CD4-positive, alpha-beta memory T cell (primary cell): ENCODE data around the gene SLC12A2. TPM values are rescaled to one million over a fixed set of nuclear protein-coding genes. Genes with fewer than 3 reads are reported as not detected.

ENCODE experiments used
- CTCF ChIA-PET: fragments of 350-600 bp; sonication (Branson Sonifier 250); formaldehyde crosslinking; loops from one replicate; lab custom pipeline; 2021; ENCODE audit warnings: inconsistent platforms; ENCODE audit not compliant: partially characterized antibody; lab: Charles Lee
- POLR2A ChIA-PET: fragments of 350-600 bp; sonication (Branson Sonifier 250); formaldehyde crosslinking; loops from one replicate; lab custom pipeline; 2021; ENCODE audit not compliant: partially characterized antibody; lab: Charles Lee
- DNase-seq, 5 donors: peaks; one replicate each; pipeline versions ENCODE4 v3.0.0 to v3.0.0-alpha.2; 2020 to 2022; ENCODE audit warnings: mixed read lengths in 1 of 5
- H3K27ac ChIP-seq: one replicate; pipeline ENCODE4 v1.7.0; 2013; ENCODE audit warnings: low read depth, low read length
- H3K27me3 ChIP-seq: 2 replicates; pipeline ENCODE4 v1.7.0; 2013; ENCODE audit warnings: mild to moderate bottlenecking, low read length, moderate library complexity; ENCODE audit not compliant: insufficient read depth
- H3K36me3 ChIP-seq: 2 replicates; pipeline ENCODE4 v1.7.0; 2013; ENCODE audit warnings: mild to moderate bottlenecking, low read length, moderate library complexity; ENCODE audit not compliant: insufficient read depth
- H3K4me1 ChIP-seq: 2 replicates; pipeline ENCODE4 v1.7.0; 2013; ENCODE audit warnings: mild to moderate bottlenecking, low read length, moderate library complexity; ENCODE audit not compliant: insufficient read depth
- H3K4me3 ChIP-seq, 2 donors: one replicate each; pipeline ENCODE4 v1.7.0; 2013; ENCODE audit warnings: low read length in 2 of 2, mild to moderate bottlenecking in 1 of 2
- H3K9me3 ChIP-seq, 2 donors: one replicate each; pipeline ENCODE4 v1.7.0; 2013; ENCODE audit warnings: low read length in 2 of 2, control low read depth in 1 of 2; ENCODE audit not compliant: control insufficient read depth in 1 of 2
- H3K27ac Mint-ChIP-seq, 7 donors: one replicate each; pipeline ENCODE4 v1.8.0; 2020 to 2021; ENCODE audit warnings: mixed read lengths in 7 of 7, mild to moderate bottlenecking in 6 of 7, inconsistent platforms in 3 of 7, moderate library complexity in 3 of 7
- H3K27me3 Mint-ChIP-seq, 2 donors: one replicate each; pipeline ENCODE4 v1.8.0; 2020 to 2021; ENCODE audit warnings: mixed read lengths in 2 of 2
- H3K36me3 Mint-ChIP-seq, 2 donors: one replicate each; pipeline ENCODE4 v1.8.0; 2020 to 2021; ENCODE audit warnings: mixed read lengths in 2 of 2, inconsistent platforms in 1 of 2, mild to moderate bottlenecking in 1 of 2
- H3K4me1 Mint-ChIP-seq, 4 donors: one replicate each; pipeline ENCODE4 v1.8.0; 2020 to 2021; ENCODE audit warnings: mixed read lengths in 4 of 4, mild to moderate bottlenecking in 1 of 4
- H3K4me3 Mint-ChIP-seq, 8 donors: one replicate each; pipeline ENCODE4 v1.8.0; 2020 to 2021; ENCODE audit warnings: mixed read lengths in 8 of 8, mild to moderate bottlenecking in 7 of 8, moderate library complexity in 6 of 8, inconsistent platforms in 3 of 8
- H3K9me3 Mint-ChIP-seq, 8 donors: one replicate each; pipeline ENCODE4 v1.8.0; 2020 to 2021; ENCODE audit warnings: mixed read lengths in 8 of 8, mild to moderate bottlenecking in 5 of 8, inconsistent platforms in 3 of 8, moderate library complexity in 1 of 8
- intact Hi-C: fragments of 100-400 bp; cut with micrococcal nuclease; formaldehyde crosslinking; loops from one replicate; pipeline ENCODE4 v1.15.1; 2023
- polyA plus RNA-seq, 2 donors: library from polyadenylated mRNA; unstranded; fragments of 300-500 nt; fragmentation: Illumina TruSeq; gene quantifications; one replicate each; pipeline ENCODE4 v1.2.3, GENCODE V29; 2021
- total RNA-seq, 2 experiments: library from RNA; stranded (reverse); gene quantifications; one replicate each; pipeline ENCODE4 v1.2.3, GENCODE V29; 2021

SLC12A2 gene
- total and polyA plus RNA-seq, 4 experiments from 2014 or later: 2.7 to 13.6 (median 10.1) TPM

- H3K4me1 Mint-ChIP-seq: peaks cover 0 to 4% (median 1%) of the 10 kb centered on the region in 4 donors
- H3K4me1 ChIP-seq: no peaks in the 10 kb centered on the region
- intact Hi-C loops: loop anchor here (5.0 kb wide), 2 partner anchors 629 to 924 kb away; no protein-coding TSS in a partner anchor
- peaks cover 0 to 2% (median 0%) of the 10 kb centered on the region in 8 donors for H3K9me3 Mint-ChIP-seq
- DNase-seq: peak; percentile 21 to 43 (median 33)
- ChIA-PET POLR2A (no interaction called here), CTCF (interaction anchor here (1.4 to 2.1 kb wide), 2 partner anchors 1552 to 1638 kb away, joined by 4 to 5 read pairs; no protein-coding TSS in a partner anchor)
- H3K9me3 ChIP-seq: no peaks in the 10 kb centered on the region
- H3K27me3 Mint-ChIP-seq: peaks cover 0 to 1% of the 10 kb centered on the region in 2 donors
- no peaks in the 10 kb centered on the region for H3K36me3 ChIP-seq
- H3K27me3 ChIP-seq: no peaks in the 10 kb centered on the region
- no peak overlapping the region for H3K27ac Mint-ChIP-seq
- no peak overlapping the region for H3K4me3 Mint-ChIP-seq
- H3K4me3 ChIP-seq: no peak overlapping the region
- no peak overlapping the region for H3K27ac ChIP-seq
- no peaks in the 10 kb centered on the region for H3K36me3 Mint-ChIP-seq
Observed at GRCh38 chr5:128213340-128213739, 129.8 kb downstream of the SLC12A2 start.

- Mint-ChIP-seq H3K9me3 (peaks cover 0 to 2% (median 0%) of the 10 kb centered on the region in 8 donors), H3K4me1 (peaks cover 0 to 4% (median 1%) of the 10 kb centered on the region in 4 donors), H3K27ac (no peak overlapping the region), H3K27me3 (no peaks in the 10 kb centered on the region), H3K36me3 (no peaks in the 10 kb centered on the region), H3K4me3 (no peak overlapping the region)
- Histone ChIP-seq H3K4me3 (no peak overlapping the region), H3K27ac (no peak overlapping the region), H3K27me3 (no peaks in the 10 kb centered on the region), H3K36me3 (no peaks in the 10 kb centered on the region), H3K4me1 (no peaks in the 10 kb centered on the region), H3K9me3 (no peaks in the 10 kb centered on the region)
- intact Hi-C loops: loop anchor here (5.0 kb wide), 2 partner anchors 628 to 923 kb away; no protein-coding TSS in a partner anchor
- POLR2A ChIA-PET: no interaction called here
- CTCF ChIA-PET: interaction anchor here (0.9 to 1.4 kb wide), 4 partner anchors 8 to 1557 kb away, joined by 3 to 5 read pairs (median 4); no protein-coding TSS in a partner anchor
- no peak for DNase-seq
Observed at GRCh38 chr5:128213833-128214232, 130.3 kb downstream of the SLC12A2 start.

- DNase-seq: no peak
- Histone ChIP-seq H3K27me3 (no peaks in the 10 kb centered on the region), H3K4me3 (no peak overlapping the region), H3K4me1 (no peaks in the 10 kb centered on the region), H3K9me3 (no peaks in the 10 kb centered on the region), H3K36me3 (no peaks in the 10 kb centered on the region), H3K27ac (no peak overlapping the region)
- peaks cover 0 to 4% (median 1%) of the 10 kb centered on the region in 4 donors for H3K4me1 Mint-ChIP-seq
- H3K9me3 Mint-ChIP-seq: peaks cover 0 to 2% (median 0%) of the 10 kb centered on the region in 8 donors
- intact Hi-C loops: no loop called here
- H3K36me3 Mint-ChIP-seq: no peaks in the 10 kb centered on the region
- ChIA-PET CTCF (no interaction called here), POLR2A (no interaction called here)
- peaks cover 0 to 5% of the 10 kb centered on the region in 2 donors for H3K27me3 Mint-ChIP-seq
- H3K27ac Mint-ChIP-seq: no peak overlapping the region
- no peak overlapping the region for H3K4me3 Mint-ChIP-seq
Observed at GRCh38 chr5:128216285-128216684, 132.7 kb downstream of the SLC12A2 start.

- H3K4me1 Mint-ChIP-seq: peaks cover 0 to 4% (median 1%) of the 10 kb centered on the region in 4 donors
- Histone ChIP-seq H3K27me3 (no peaks in the 10 kb centered on the region), H3K4me1 (no peaks in the 10 kb centered on the region), H3K4me3 (no peak overlapping the region), H3K27ac (no peak overlapping the region), H3K36me3 (no peaks in the 10 kb centered on the region), H3K9me3 (no peaks in the 10 kb centered on the region)
- H3K27me3 Mint-ChIP-seq: peaks cover 0 to 5% of the 10 kb centered on the region in 2 donors
- H3K27ac Mint-ChIP-seq: no peak overlapping the region
- H3K9me3 Mint-ChIP-seq: peaks cover 0 to 2% (median 0%) of the 10 kb centered on the region in 8 donors
- no peak for DNase-seq
- POLR2A ChIA-PET: no interaction called here
- CTCF ChIA-PET: no interaction called here
- H3K36me3 Mint-ChIP-seq: no peaks in the 10 kb centered on the region
- H3K4me3 Mint-ChIP-seq: no peak overlapping the region
- intact Hi-C loops: no loop called here
Observed at GRCh38 chr5:128216860-128217531, 133.4 kb downstream of the SLC12A2 start.

- Mint-ChIP-seq H3K4me1 (no peaks in the 10 kb centered on the region), H3K27ac (no peak overlapping the region), H3K27me3 (peaks cover 3 to 8% of the 10 kb centered on the region in 2 donors), H3K4me3 (no peak overlapping the region), H3K9me3 (no peaks in the 10 kb centered on the region), H3K36me3 (no peaks in the 10 kb centered on the region)
- no peak overlapping the region for H3K27ac ChIP-seq
- no peaks in the 10 kb centered on the region for H3K9me3 ChIP-seq
- no peak overlapping the region for H3K4me3 ChIP-seq
- POLR2A ChIA-PET: no interaction called here
- intact Hi-C loops: no loop called here
- H3K4me1 ChIP-seq: no peaks in the 10 kb centered on the region
- no peak for DNase-seq
- no peaks in the 10 kb centered on the region for H3K27me3 ChIP-seq
- CTCF ChIA-PET: no interaction called here
- no peaks in the 10 kb centered on the region for H3K36me3 ChIP-seq
Observed at GRCh38 chr5:128220841-128221240, 137.3 kb downstream of the SLC12A2 start.

- no peak for DNase-seq
- no peaks in the 10 kb centered on the region for H3K9me3 ChIP-seq
- H3K27me3 Mint-ChIP-seq: peaks cover 3 to 6% of the 10 kb centered on the region in 2 donors
- H3K27ac Mint-ChIP-seq: no peak overlapping the region
- H3K36me3 ChIP-seq: no peaks in the 10 kb centered on the region
- no peak overlapping the region for H3K4me3 ChIP-seq
- H3K9me3 Mint-ChIP-seq: no peaks in the 10 kb centered on the region
- H3K27ac ChIP-seq: no peak overlapping the region
- no peaks in the 10 kb centered on the region for H3K4me1 Mint-ChIP-seq
- POLR2A ChIA-PET: no interaction called here
- no peaks in the 10 kb centered on the region for H3K36me3 Mint-ChIP-seq
- no peaks in the 10 kb centered on the region for H3K27me3 ChIP-seq
- CTCF ChIA-PET: no interaction called here
- no peak overlapping the region for H3K4me3 Mint-ChIP-seq
- no peaks in the 10 kb centered on the region for H3K4me1 ChIP-seq
- intact Hi-C loops: no loop called here
Observed at GRCh38 chr5:128224336-128224735, 140.8 kb downstream of the SLC12A2 start.

- intact Hi-C loops: no loop called here
- POLR2A ChIA-PET: no interaction called here
- Histone ChIP-seq H3K4me3 (no peak overlapping the region), H3K9me3 (no peaks in the 10 kb centered on the region), H3K4me1 (no peaks in the 10 kb centered on the region), H3K36me3 (no peaks in the 10 kb centered on the region), H3K27ac (no peak overlapping the region), H3K27me3 (no peaks in the 10 kb centered on the region)
- Mint-ChIP-seq H3K4me1 (no peaks in the 10 kb centered on the region), H3K27ac (no peak overlapping the region), H3K36me3 (no peaks in the 10 kb centered on the region), H3K27me3 (peaks cover 3 to 4% of the 10 kb centered on the region in 2 donors), H3K9me3 (no peaks in the 10 kb centered on the region), H3K4me3 (no peak overlapping the region)
- CTCF ChIA-PET: no interaction called here
- no peak for DNase-seq
Observed at GRCh38 chr5:128225245-128226030, 141.9 kb downstream of the SLC12A2 start.
